Neural cell (in vitro differentiated cells): ENCODE measurements around the gene PARD3B. TPM values are rescaled to one million over a fixed set of nuclear protein-coding genes. Genes with fewer than 3 reads are reported as not detected.

Experiments
- H2AFZ ChIP-seq: fragments of 200-600, 300-800 bp; sonication (generic), shearing (Covaris generic); 2 replicates; pipeline ENCODE4 v1.6.0; 2014; ENCODE audit warnings: low read depth, mild to moderate bottlenecking, antibody characterized with exemption, low read length, moderate library complexity
- H3F3A ChIP-seq: fragments of 200-600 bp; shearing (Covaris generic); 2 replicates; pipeline ENCODE4 v1.6.1; 2016; ENCODE audit warnings: mild to moderate bottlenecking, moderate library complexity, mixed read lengths, antibody characterized with exemption, low read length; ENCODE audit not compliant: insufficient read depth, poor library complexity, severe bottlenecking
- H3K27ac ChIP-seq: fragments of 200-600, 300-800 bp; sonication (generic), shearing (Covaris generic); 2 replicates; pipeline ENCODE4 v1.5.1; 2014; ENCODE audit warnings: mild to moderate bottlenecking, low read length, moderate library complexity
- H3K27me3 ChIP-seq: fragments of 300-800, 200-600 bp; sonication (generic), shearing (Covaris generic); 2 replicates; pipeline ENCODE4 v1.6.0; 2014; ENCODE audit warnings: mild to moderate bottlenecking, low read depth, low read length, moderate library complexity; ENCODE audit not compliant: insufficient read depth
- H3K36me3 ChIP-seq: fragments of 300-800, 200-600 bp; sonication (generic), shearing (Covaris generic); 2 replicates; pipeline ENCODE4 v1.5.1; 2014; ENCODE audit warnings: mild to moderate bottlenecking, antibody characterized with exemption, low read length, moderate library complexity; ENCODE audit not compliant: insufficient read depth
- H3K4me2 ChIP-seq: fragments of 300-800, 200-600 bp; sonication (generic), shearing (Covaris generic); 2 replicates; pipeline ENCODE4 v1.6.0; 2014; ENCODE audit warnings: mild to moderate bottlenecking, low read length
- H3K4me3 ChIP-seq: fragments of 300-800, 200-600 bp; sonication (generic), shearing (Covaris generic); 2 replicates; pipeline ENCODE4 v1.5.1; 2014; ENCODE audit warnings: mild to moderate bottlenecking, low read length, moderate library complexity
- H3K79me2 ChIP-seq: fragments of 200-600 bp; shearing (Covaris generic); replicated peaks from 2 replicates; pipeline ENCODE4 v1.6.0; 2014; ENCODE audit warnings: mild to moderate bottlenecking, low read length, moderate library complexity; ENCODE audit not compliant: insufficient read depth
- H3K9ac ChIP-seq: fragments of 300-800, 200-600 bp; sonication (generic), shearing (Covaris generic); 2 replicates; pipeline ENCODE4 v1.6.1; 2016; ENCODE audit warnings: mild to moderate bottlenecking, low read length, mixed read lengths
- H3K9me2 ChIP-seq: fragments of 200-600 bp; shearing (Covaris generic); 2 replicates; pipeline ENCODE4 v1.6.1; 2016; ENCODE audit warnings: mild to moderate bottlenecking, low read length, mixed read lengths; ENCODE audit not compliant: insufficient read depth
- H3K9me3 ChIP-seq: fragments of 200-600, 300-800 bp; sonication (generic), shearing (Covaris generic); 2 replicates; pipeline ENCODE4 v1.6.1; 2016; ENCODE audit warnings: mild to moderate bottlenecking, mixed run types, low read length, moderate library complexity, mixed read lengths
- H4K20me1 ChIP-seq: fragments of 200-600 bp; shearing (Covaris generic); 2 replicates; pipeline ENCODE4 v1.6.1; 2016; ENCODE audit warnings: mild to moderate bottlenecking, mixed run types; ENCODE audit not compliant: insufficient read depth
- CTCF ChIP-seq: fragments of 450-650 bp; IDR thresholded peaks from 2 replicates; pipeline ENCODE4 v1.5.1; 2014; ENCODE audit warnings: antibody characterized with exemption, mild to moderate bottlenecking, moderate library complexity; ENCODE audit not compliant: poor library complexity, severe bottlenecking
- EZH2 ChIP-seq: fragments of 200-600, 300-800 bp; shearing (Covaris generic), sonication (generic); IDR thresholded peaks from 2 replicates; pipeline ENCODE4 v1.6.1; 2014; ENCODE audit warnings: antibody characterized with exemption, low read length, borderline replicate concordance, mild to moderate bottlenecking; ENCODE audit not compliant: insufficient read depth, poor library complexity, severe bottlenecking
- POLR2AphosphoS5 ChIP-seq: IDR thresholded peaks from 2 replicates; pipeline ENCODE4 v1.6.1; 2012
- REST ChIP-seq: IDR thresholded peaks from 2 replicates; pipeline ENCODE4 v1.6.1; 2012; ENCODE audit warnings: borderline replicate concordance
- SMC3 ChIP-seq: fragments of 450-650 bp; conservative IDR thresholded peaks from 2 replicates; pipeline ENCODE4 v1.6.1; 2014; ENCODE audit warnings: antibody characterized with exemption, mild to moderate bottlenecking, moderate library complexity; ENCODE audit not compliant: poor library complexity
- TAF1 ChIP-seq: IDR thresholded peaks from 2 replicates; pipeline ENCODE4 v1.6.1; 2012; ENCODE audit warnings: low read depth
- polyA plus RNA-seq: library from polyadenylated mRNA; depleted of rRNA; stranded (reverse); fragments of >200 nt; gene quantifications from 2 replicates; pipeline ENCODE4 v1.2.3, GENCODE V29; 2014

PARD3B gene
- polyA plus RNA-seq, 1 donor from 2014 or later = 0.54 TPM

GRCh38 chr2:205245652-205246051 lies 700.4 kb downstream of the PARD3B start:
- H3K4me3 ChIP-seq = no peak overlapping the region
- no peak overlapping the region for H3K4me2 ChIP-seq
- no peak overlapping the region for H3K9ac ChIP-seq
- no peaks in the 10 kb centered on the region for H4K20me1 ChIP-seq
- H3K27me3 ChIP-seq = no peaks in the 10 kb centered on the region
- no peaks in the 10 kb centered on the region for H3K79me2 ChIP-seq
- H3K9me3 ChIP-seq = no peaks in the 10 kb centered on the region
- no peaks in the 10 kb centered on the region for H3F3A ChIP-seq
- no peak overlapping the region for H2AFZ ChIP-seq
- no peaks in the 10 kb centered on the region for H3K36me3 ChIP-seq
- no peak for TF ChIP-seq TAF1
- no peak for TF ChIP-seq SMC3
- TF ChIP-seq REST = no peak
- no peak for TF ChIP-seq POLR2AphosphoS5
- H3K27ac ChIP-seq = no peak overlapping the region
- no peaks in the 10 kb centered on the region for H3K9me2 ChIP-seq

DNA sequence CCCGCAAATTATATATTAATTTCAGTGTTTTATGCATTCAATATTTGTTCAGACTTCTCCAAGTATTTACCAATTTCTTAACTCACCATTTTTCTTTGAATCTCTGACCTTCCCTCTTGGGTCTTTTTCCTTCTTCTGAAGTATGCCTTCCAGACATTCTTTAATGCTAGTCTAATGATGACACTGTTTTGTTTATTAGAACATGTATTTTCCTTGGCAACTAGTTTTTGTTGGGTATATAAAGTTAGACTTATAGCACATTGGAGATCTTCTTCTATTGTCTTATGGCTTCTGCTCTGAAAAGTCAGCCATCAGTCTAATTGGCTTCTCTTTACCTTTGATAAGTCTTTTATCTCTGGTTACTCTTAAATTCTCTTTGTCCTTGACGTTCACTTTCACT lies 713.8 kb downstream of the PARD3B start:
- TF ChIP-seq TAF1 (no peak), CTCF (no peak), EZH2 (no peak), SMC3 (no peak), POLR2AphosphoS5 (no peak), REST (no peak)
- no peak overlapping the region for H3K4me3 ChIP-seq
- no peak overlapping the region for H3K4me2 ChIP-seq
- no peaks in the 10 kb centered on the region for H3K79me2 ChIP-seq
- H3K9ac ChIP-seq = no peak overlapping the region
- no peaks in the 10 kb centered on the region for H3K9me3 ChIP-seq
- H3K27me3 ChIP-seq = no peaks in the 10 kb centered on the region
- no peak overlapping the region for H3K27ac ChIP-seq
- H2AFZ ChIP-seq = no peak overlapping the region
- H3F3A ChIP-seq = no peaks in the 10 kb centered on the region
- no peaks in the 10 kb centered on the region for H3K9me2 ChIP-seq
- no peaks in the 10 kb centered on the region for H3K36me3 ChIP-seq
- H4K20me1 ChIP-seq = no peaks in the 10 kb centered on the region
